Measurements from ENCODE around the gene LAMC1.

Gene LAMC1

DNA sequence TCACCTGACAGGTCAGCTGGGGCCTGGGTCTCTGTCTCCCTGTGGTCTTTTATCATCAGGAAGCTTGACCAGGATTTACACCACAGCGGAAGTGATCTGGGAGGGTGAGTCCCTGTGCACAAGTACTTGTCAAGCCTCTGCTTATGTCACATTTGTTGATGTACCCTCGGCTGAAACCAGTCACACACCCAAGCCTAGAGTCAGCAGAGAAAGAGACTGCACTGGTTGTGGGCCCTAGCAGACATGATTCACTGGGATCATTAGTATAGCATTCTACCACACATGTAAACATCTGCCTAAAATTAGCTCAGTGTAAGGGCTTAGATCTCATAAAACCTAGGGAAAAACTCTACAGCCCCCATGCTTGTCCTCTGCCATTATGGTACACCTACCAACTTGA lies 83.5 kb downstream of the LAMC1 start:
- no peak for DNase-seq (ENCODE audit: low spot score)

DNA sequence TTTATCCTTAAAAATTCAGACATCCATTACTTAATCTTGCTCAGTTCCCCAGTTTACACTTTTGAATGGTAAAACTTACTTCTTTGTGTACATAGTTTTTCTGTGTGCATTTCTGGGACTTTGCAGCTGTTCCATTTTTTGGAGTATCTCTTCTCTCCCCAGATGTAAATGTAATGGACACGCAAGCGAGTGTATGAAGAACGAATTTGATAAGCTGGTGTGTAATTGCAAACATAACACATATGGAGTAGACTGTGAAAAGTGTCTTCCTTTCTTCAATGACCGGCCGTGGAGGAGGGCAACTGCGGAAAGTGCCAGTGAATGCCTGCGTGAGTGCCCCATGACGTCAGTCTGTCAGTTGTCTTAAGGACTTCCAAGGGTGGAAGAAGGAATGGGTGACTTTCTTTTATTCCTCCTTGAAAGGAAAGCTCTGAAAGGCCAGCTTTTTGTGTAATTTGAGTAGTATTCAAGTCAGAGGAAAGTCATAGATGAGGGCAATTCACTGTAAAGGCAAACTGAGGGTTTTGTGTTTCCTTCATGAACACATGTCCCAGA lies 87.2 kb downstream of the LAMC1 start:
- no peak for DNase-seq (ENCODE audit: low spot score)

- no peak for DNase-seq (ENCODE audit: low spot score)
These were observed 91.2 kb downstream of the LAMC1 start for GRCh38 chr1:183114441-183114840.

- DNase-seq (ENCODE audit: low spot score): no peak
These were observed 93.2 kb downstream of the LAMC1 start for GRCh38 chr1:183116416-183116815.

DNA sequence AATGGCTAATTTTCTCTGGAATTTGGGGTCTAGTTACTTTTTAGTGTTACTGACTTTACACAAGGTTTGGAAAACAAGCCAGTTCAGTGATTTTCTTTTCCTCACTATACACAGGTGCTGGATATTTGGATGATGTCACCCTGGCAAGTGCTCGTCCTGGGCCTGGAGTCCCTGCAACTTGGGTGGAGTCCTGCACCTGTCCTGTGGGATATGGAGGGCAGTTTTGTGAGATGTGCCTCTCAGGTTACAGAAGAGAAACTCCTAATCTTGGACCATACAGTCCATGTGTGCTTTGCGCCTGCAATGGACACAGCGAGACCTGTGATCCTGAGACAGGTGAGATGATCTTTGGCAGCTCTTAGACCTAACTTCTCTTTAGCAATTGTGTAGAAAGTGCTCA lies 98.4 kb downstream of the LAMC1 start:
- DNase-seq (ENCODE audit: low spot score): no peak

DNA sequence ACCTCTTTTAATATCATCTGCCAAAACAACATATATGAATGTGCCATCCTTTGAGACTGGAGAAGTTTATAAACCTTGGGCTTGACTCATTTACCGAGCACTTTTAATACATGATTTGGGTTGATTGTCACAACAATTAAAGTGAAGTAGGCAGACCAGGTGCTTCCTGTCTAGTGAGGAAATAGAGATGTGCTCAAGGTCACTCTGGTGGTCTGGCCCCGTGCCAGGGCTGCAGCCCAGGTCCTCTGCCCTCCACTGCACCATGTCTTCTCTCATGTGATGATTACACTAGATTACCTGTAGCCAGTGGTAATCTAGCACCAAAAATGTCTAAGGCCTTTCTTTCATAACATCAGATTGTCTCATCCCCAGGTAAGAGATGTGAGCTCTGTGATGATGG lies 101.0 kb downstream of the LAMC1 start:
- DNase-seq (ENCODE audit: low spot score): no peak

- no peak for DNase-seq (ENCODE audit: low spot score)
These were observed 102.2 kb downstream of the LAMC1 start for GRCh38 chr1:183125279-183125999.

DNA sequence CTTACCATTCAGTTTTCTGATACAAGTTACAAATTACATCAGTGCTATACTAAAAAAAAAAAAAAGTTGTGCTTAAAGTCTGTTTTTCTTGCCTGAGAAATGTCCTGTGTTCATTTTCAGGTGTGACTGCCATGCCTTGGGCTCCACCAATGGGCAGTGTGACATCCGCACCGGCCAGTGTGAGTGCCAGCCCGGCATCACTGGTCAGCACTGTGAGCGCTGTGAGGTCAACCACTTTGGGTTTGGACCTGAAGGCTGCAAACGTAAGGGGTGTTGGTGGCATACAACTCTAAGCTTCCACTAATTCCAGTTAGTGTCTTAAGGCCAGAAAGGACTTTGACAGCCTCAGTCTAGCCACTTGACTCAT lies 102.8 kb downstream of the LAMC1 start:
- no peak for DNase-seq (ENCODE audit: low spot score)

GRCh38 chr1:183126528-183126927 lies 103.3 kb downstream of the LAMC1 start:
- DNase-seq (ENCODE audit: low spot score): no peak

GRCh38 chr1:183129921-183130690 lies 106.9 kb downstream of the LAMC1 start:
- no peak for DNase-seq (ENCODE audit: low spot score)

GRCh38 chr1:183131166-183131565 lies 107.9 kb downstream of the LAMC1 start:
- no peak for DNase-seq (ENCODE audit: low spot score)

DNA sequence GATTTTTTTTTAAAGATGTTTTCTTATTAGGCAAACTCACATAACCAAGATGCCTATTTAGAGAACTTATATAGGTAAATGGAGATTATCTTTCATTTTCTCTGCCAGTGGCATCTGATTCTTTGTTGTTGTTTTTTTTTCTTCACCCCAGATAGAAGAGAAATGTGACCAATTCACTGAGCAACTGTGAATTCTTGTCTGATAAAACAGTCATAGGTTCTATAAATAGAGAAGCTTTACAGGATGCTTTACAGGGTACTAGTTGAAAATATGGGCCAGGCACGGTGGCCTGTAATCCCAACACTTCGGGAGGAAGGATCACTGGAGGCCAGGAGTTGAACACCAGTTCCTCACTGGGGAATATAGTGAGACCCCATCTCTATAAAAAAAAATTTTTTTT lies 112.1 kb downstream of the LAMC1 start:
- no peak for DNase-seq (ENCODE audit: low spot score)

GRCh38 chr1:183137782-183138181 lies 114.6 kb downstream of the LAMC1 start:
- no peak for DNase-seq (ENCODE audit: low spot score)

DNA sequence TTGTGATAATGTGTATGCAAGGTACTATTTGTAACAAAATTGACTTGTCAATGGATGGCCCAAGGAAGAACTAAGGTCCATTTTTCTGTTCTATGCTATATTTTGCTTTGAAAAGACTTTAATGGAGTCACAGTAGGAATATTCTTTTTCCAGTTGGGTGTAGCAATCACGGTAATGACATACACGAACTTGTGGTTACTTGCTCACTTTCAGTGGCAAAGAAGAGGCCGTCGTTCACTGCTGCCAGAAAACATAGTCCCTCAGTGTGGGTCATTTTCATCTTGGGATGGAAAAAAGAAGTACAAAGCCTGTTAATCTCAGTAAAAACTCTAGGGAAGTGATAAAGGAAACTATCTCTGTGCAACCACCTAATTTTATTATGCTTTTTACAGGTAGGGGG lies 115.1 kb downstream of the LAMC1 start:
- no peak for DNase-seq (ENCODE audit: low spot score)

- no peak for DNase-seq (ENCODE audit: low spot score)
These were observed 116.2 kb downstream of the LAMC1 start for GRCh38 chr1:183139281-183139942.

- DNase-seq (ENCODE audit: low spot score): no peak
These were observed 117.4 kb downstream of the LAMC1 start for GRCh38 chr1:183140633-183141032.

GRCh38 chr1:183142171-183142570 lies 119.0 kb downstream of the LAMC1 start:
- no peak for DNase-seq (ENCODE audit: low spot score)

DNA sequence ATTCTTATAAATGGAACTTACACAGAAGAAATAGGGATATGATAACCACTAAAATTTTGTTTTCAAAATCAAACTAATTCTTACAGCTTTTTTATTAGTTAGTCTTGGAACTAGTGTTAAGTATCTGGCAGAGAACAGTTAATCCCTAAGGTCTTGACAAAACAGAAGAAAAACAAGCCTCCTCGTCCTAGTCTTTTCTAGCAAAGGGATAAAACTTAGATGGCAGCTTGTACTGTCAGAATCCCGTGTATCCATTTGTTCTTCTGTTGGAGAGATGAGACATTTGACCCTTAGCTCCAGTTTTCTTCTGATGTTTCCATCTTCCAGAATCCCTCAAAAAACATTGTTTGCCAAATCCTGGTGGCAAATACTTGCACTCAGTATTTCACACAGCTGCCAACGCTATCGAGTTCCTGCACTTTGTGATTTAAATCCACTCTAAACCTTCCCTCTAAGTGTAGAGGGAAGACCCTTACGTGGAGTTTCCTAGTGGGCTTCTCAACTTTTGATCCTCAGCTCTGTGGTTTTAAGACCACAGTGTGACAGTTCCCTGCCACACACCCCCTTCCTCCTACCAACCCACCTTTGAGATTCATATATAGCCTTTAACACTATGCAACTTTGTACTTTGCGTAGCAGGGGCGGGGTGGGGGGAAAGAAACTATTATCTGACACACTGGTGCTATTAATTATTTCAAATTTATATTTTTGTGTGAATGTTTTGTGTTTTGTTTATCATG lies 120.5 kb downstream of the LAMC1 start:
- no peak for DNase-seq (ENCODE audit: low spot score)

- no peak for DNase-seq (ENCODE audit: low spot score)
These were observed 121.5 kb downstream of the LAMC1 start for GRCh38 chr1:183144752-183145151.

DNA sequence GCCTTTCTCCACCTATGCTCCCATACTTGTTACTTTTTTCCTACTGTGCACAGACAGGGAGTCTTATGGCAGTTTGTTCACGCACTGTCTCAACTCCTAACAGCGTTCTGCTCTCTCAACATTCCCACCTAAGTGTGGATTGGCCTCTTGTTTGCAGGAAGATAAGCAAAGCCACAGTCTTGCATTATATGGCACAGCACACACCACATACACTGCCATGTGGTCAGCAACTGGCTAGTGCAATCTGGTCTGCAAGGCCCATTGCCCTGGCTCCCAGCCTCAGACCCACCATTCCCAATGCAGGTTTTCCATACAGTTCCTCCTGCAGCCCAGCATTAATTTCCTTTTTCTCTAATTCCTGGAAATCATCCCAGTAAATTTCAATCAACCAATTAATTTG lies 124.5 kb downstream of the LAMC1 start:
- DNase-seq (ENCODE audit: low spot score): no peak

- DNase-seq (ENCODE audit: low spot score): no peak
These were observed 125.4 kb downstream of the LAMC1 start for GRCh38 chr1:183148599-183148998.

GRCh38 chr1:183149273-183149672 lies 126.1 kb downstream of the LAMC1 start:
- no peak for DNase-seq (ENCODE audit: low spot score)
